ENCODE data around the gene C1orf226.

DNA sequence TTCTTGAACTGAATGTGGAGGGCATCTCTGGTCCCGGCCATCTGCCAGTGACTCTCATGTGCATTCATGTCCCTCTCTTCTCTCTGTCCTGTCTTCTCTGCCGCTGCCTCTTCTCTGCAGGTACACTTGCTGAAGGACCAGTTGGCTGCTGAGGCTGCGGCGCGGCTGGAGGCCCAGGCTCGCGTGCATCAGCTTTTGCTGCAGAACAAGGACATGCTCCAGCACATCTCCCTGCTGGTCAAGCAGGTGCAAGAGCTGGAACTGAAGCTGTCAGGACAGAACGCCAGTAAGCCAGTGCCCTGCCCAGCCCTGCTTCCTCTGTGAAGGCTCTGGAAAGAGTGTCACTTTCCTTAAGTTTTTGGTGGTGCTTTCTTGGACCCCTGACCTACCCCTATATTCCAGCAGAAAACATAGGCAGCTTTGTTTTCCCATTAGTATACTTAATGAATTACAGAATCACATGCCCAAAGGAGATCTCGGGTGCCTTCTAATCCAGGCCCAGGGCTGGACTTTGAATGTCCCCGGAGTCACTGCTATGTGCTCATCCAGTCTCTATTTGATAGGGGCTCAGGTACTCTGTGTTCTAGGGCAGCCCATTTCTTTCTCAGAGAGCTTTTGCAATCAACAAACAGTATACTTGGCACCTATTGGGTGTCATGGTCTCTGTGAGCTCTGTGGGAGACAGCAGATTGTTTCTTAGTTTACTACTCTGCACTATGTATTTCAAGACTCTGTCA lies 16.1 kb upstream of the C1orf226 start:
- TF ChIP-seq EZH2 (IDR thresholded peaks at IDR 0.05): no peak
- TF ChIP-seq POLR2AphosphoS5 (IDR thresholded peaks at IDR 0.05; ENCODE audit: borderline replicate concordance, low read depth, low read length): no peak

Data from SK-N-MC (cell line).